ENCODE data around the gene CTBP2.

CTBP2 gene

GRCh38 chr10:125106586-125106985 is 53.8 kb downstream of the CTBP2 start:
- no peak for DNase-seq (ENCODE audit: low read depth in 2 of 2)

- DNase-seq (ENCODE audit: low read depth in 2 of 2): no peak
These were observed 54.6 kb downstream of the CTBP2 start for GRCh38 chr10:125105706-125106255.

GRCh38 chr10:125105155-125105554 is 55.2 kb downstream of the CTBP2 start:
- no peak for DNase-seq (ENCODE audit: low read depth in 2 of 2)

- no peak for DNase-seq (ENCODE audit: low read depth in 2 of 2)
These were observed 55.8 kb downstream of the CTBP2 start for GRCh38 chr10:125104559-125104958.

GRCh38 chr10:125103924-125104323 is 56.4 kb downstream of the CTBP2 start:
- no peak for DNase-seq (ENCODE audit: low read depth in 2 of 2)

GRCh38 chr10:125103466-125103865 is 56.9 kb downstream of the CTBP2 start:
- no peak for DNase-seq (ENCODE audit: low read depth in 2 of 2)

GRCh38 chr10:125102821-125103220 is 57.5 kb downstream of the CTBP2 start:
- no peak for DNase-seq (ENCODE audit: low read depth in 2 of 2)

- DNase-seq (ENCODE audit: low read depth in 2 of 2): no peak
These were observed 58.1 kb downstream of the CTBP2 start for GRCh38 chr10:125102246-125102645.

GRCh38 chr10:125101581-125101980 is 58.8 kb downstream of the CTBP2 start:
- DNase-seq (ENCODE audit: low read depth in 2 of 2): no peak

GRCh38 chr10:125101049-125101448 is 59.3 kb downstream of the CTBP2 start:
- no peak for DNase-seq (ENCODE audit: low read depth in 2 of 2)

- no peak for DNase-seq (ENCODE audit: low read depth in 2 of 2)
These were observed 62.8 kb downstream of the CTBP2 start for GRCh38 chr10:125097409-125098070.

GRCh38 chr10:125096975-125097374 is 63.4 kb downstream of the CTBP2 start:
- no peak for DNase-seq (ENCODE audit: low read depth in 2 of 2)

GRCh38 chr10:125096371-125096770 is 64.0 kb downstream of the CTBP2 start:
- no peak for DNase-seq (ENCODE audit: low read depth in 2 of 2)

- DNase-seq (ENCODE audit: low read depth in 2 of 2): no peak
These were observed 64.6 kb downstream of the CTBP2 start for GRCh38 chr10:125095776-125096175.

- DNase-seq (ENCODE audit: low read depth in 2 of 2): no peak
These were observed 65.1 kb downstream of the CTBP2 start for GRCh38 chr10:125095228-125095627.

- DNase-seq (ENCODE audit: low read depth in 2 of 2): no peak
These were observed 65.6 kb downstream of the CTBP2 start for GRCh38 chr10:125094806-125095205.

- DNase-seq (ENCODE audit: low read depth in 2 of 2): no peak
These were observed 66.2 kb downstream of the CTBP2 start for GRCh38 chr10:125093974-125094705.

- no peak for DNase-seq (ENCODE audit: low read depth in 2 of 2)
These were observed 67.0 kb downstream of the CTBP2 start for GRCh38 chr10:125093199-125093973.

- DNase-seq (ENCODE audit: low read depth in 2 of 2): no peak
These were observed 67.8 kb downstream of the CTBP2 start for GRCh38 chr10:125092564-125093031.

- no peak for DNase-seq (ENCODE audit: low read depth in 2 of 2)
These were observed 68.5 kb downstream of the CTBP2 start for GRCh38 chr10:125091891-125092290.

GRCh38 chr10:125089469-125089868 is 70.9 kb downstream of the CTBP2 start:
- DNase-seq (ENCODE audit: low read depth in 2 of 2): no peak

- no peak for DNase-seq (ENCODE audit: low read depth in 2 of 2)
These were observed 72.5 kb downstream of the CTBP2 start for GRCh38 chr10:125087897-125088215.
